Measurements from ENCODE around the gene XYLT1.

- TF ChIP-seq CTCF (conservative IDR thresholded peaks at IDR 0.05) (no peak), EZH2 (IDR thresholded peaks at IDR 0.05; ENCODE audit: low read depth) (no peak)
Measured at GRCh38 chr16:17246974-17247732, 223.6 kb downstream of the XYLT1 start.

Data from PC-9 (cell line).